ENCODE data around the gene EGR2.

Gene EGR2

GRCh38 chr10:62763155-62763554 lies 53.0 kb downstream of the EGR2 start:
- no peak overlapping the region for H3K4me3 ChIP-seq (ENCODE audit: low read depth in 1 of 2, low read length in 2 of 2)
- no peaks in the 10 kb centered on the region for H3K27me3 ChIP-seq (ENCODE audit: low read depth, low read length)
- H3K36me3 ChIP-seq (ENCODE audit: control insufficient read depth in 1 of 2, insufficient read depth in 2 of 2, low read length in 2 of 2) = no peaks in the 10 kb centered on the region
- H3K4me1 ChIP-seq (ENCODE audit: control insufficient read depth in 1 of 2, insufficient read depth in 2 of 2, low read length in 2 of 2) = no peaks in the 10 kb centered on the region
- H3K27ac ChIP-seq (ENCODE audit: low read length) = no peak overlapping the region
- H3K9me3 ChIP-seq (ENCODE audit: control insufficient read depth in 1 of 2, low read length in 2 of 2) = no peaks in the 10 kb centered on the region

Measured in muscle layer of duodenum (tissue), 2 donors.